Measurements from ENCODE around the gene RSPO1. TPM values are rescaled to one million over a fixed set of nuclear protein-coding genes. Genes with fewer than 3 reads are reported as not detected.
"Not testable (repeated sequence)": the region's sequence is repeated elsewhere in the genome, so short reads cannot be mapped to it uniquely, and the experiment has no call there.

RSPO1 gene
- total RNA-seq, 1 donor from 2014 or later, result 1.4 TPM

DNA sequence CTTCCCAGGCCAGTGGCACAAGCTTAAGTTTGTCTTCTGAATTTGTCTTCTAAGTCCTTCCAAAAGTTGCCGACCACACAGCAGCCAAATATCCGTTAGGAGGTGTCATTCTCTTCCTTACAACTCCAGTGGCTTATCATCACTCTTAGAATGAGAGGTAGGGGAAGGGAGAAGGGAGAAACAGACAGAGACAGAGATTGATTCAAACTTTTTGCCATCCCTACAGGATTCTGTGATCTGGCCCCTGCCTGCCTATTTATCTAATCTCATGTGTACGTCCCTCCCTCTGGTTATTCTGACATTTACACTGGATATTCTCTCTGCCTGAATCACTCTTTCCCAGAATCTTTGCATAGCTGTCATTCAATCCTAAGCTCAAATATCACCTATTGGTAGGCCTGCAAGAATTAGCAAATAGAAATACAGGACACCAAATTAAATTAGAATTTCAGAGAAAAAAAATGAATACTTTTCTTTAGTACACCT is 38.5 kb downstream of the RSPO1 start:
- Mint-ChIP-seq H3K27me3 (peaks cover 12% of the 10 kb centered on the region), H3K9me3 (no peaks in the 10 kb centered on the region), H3K27ac (peak overlapping the region; percentile 99), H3K4me1 (ENCODE audit: unreplicated experiment) (peaks cover 15% of the 10 kb centered on the region), H3K4me3 (peak overlapping the region; percentile 100), H3K36me3 (no peaks in the 10 kb centered on the region)
- TF ChIP-seq CTCF (conservative IDR thresholded peaks at IDR 0.05), result no peak
- DNase-seq (ENCODE audit: extremely low spot score, unreplicated experiment), result no peak

DNA sequence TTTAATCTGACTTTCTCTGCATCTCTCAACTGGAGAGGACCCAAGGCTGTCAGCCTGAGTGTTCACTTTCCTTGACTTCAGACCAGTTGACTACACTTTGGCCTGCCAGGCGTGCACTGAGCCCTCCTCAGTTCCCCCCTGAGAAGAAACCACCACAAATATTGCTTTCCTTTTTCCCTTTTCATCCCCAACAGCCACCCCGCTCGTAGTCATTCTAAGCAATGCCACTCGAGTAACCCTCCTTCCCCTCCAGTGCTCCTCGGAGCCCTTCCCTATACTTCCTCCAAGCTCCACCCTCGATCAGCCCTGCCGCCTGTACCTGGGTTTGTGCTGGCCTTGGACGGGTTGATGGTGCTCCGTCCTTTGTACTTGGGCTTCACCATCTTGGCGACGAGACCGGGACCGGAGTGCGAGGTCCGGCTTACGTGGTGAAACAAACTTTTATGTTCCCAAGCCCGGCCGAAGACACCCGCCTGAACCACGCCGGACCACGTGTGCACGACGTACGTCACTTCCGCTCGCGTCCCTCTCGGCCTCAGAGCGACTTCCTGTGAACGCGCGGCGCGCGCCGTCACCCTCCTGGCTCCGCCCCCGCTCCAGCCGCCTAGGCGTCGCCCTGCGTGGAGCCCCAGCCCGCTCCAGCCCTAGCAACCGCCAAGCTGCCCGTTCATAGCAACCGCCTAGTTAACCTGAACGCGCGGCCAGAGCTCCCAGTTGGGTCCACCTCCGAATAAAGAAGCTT is 39.1 kb downstream of the RSPO1 start, which contains the start of gene GNL2:
GNL2 (minus strand) TSS at position 498 of the 742 bp plus-strand sequence; CDS start at position 383, 115 bp downstream.
- peak; percentile 97 for DNase-seq (ENCODE audit: extremely low spot score, unreplicated experiment)
- Mint-ChIP-seq H3K36me3 (peaks cover 4% of the 10 kb centered on the region), H3K27ac (peak within 1 kb of the TSS; percentile 99), H3K9me3 (no peaks in the 10 kb centered on the region), H3K27me3 (peaks cover 12% of the 10 kb centered on the region), H3K4me3 (peak within 1 kb of the TSS; percentile 100), H3K4me1 (ENCODE audit: unreplicated experiment) (peaks cover 15% of the 10 kb centered on the region)
- no peak for TF ChIP-seq CTCF (conservative IDR thresholded peaks at IDR 0.05)

DNA sequence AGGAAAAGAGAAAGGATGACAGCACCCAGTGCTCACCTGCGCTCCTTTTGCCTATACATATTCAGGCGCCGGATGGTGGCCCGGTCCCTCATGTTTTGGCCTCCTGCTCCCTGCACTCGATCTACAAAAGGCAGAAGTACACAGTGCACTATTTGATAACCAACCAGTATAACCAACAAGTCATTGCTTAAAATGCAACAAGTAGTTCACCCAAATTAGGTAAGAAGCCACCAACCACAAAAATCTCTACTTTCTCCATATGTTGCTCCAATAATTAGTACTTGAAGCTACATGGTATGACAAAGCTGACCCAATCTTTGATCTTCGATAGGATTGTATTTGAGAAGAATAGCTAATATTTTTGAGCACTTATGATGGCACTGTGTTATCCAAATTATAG is 41.0 kb downstream of the RSPO1 start:
- peak overlapping the region; percentile 66 for H3K4me3 Mint-ChIP-seq
- H3K27ac Mint-ChIP-seq, result no peak overlapping the region
- peaks cover 4% of the 10 kb centered on the region for H3K36me3 Mint-ChIP-seq
- no peak for TF ChIP-seq CTCF (conservative IDR thresholded peaks at IDR 0.05)
- peaks cover 8% of the 10 kb centered on the region for H3K27me3 Mint-ChIP-seq
- H3K9me3 Mint-ChIP-seq, result no peaks in the 10 kb centered on the region
- DNase-seq (ENCODE audit: extremely low spot score, unreplicated experiment), result no peak
- peaks cover 15% of the 10 kb centered on the region for H3K4me1 Mint-ChIP-seq (ENCODE audit: unreplicated experiment)

DNA sequence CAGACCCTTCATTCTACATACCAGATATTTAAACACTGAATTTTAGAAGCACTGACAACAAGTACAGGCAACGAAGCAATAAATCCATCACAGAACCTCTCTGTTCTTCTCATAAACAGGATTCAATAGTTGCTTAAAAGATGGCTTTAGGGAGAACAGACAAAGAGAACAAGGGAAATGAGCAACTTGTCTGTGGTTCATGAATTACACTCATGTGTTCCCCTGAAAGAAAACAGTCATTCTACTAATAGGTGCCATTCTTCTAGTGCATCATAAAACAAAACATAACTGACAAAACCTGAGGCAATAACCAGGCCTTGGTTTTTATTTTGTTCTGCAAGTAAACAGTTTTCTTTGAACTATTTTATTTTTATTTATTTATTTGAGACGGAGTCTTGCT is 45.8 kb downstream of the RSPO1 start:
- no peaks in the 10 kb centered on the region for H3K4me1 Mint-ChIP-seq (ENCODE audit: unreplicated experiment)
- H3K4me3 Mint-ChIP-seq, result no peak overlapping the region
- H3K36me3 Mint-ChIP-seq, result peaks cover 19% of the 10 kb centered on the region
- no peaks in the 10 kb centered on the region for H3K9me3 Mint-ChIP-seq
- no peaks in the 10 kb centered on the region for H3K27me3 Mint-ChIP-seq
- DNase-seq (ENCODE audit: extremely low spot score, unreplicated experiment), result no peak
- no peak overlapping the region for H3K27ac Mint-ChIP-seq
- no peak for TF ChIP-seq CTCF (conservative IDR thresholded peaks at IDR 0.05)

DNA sequence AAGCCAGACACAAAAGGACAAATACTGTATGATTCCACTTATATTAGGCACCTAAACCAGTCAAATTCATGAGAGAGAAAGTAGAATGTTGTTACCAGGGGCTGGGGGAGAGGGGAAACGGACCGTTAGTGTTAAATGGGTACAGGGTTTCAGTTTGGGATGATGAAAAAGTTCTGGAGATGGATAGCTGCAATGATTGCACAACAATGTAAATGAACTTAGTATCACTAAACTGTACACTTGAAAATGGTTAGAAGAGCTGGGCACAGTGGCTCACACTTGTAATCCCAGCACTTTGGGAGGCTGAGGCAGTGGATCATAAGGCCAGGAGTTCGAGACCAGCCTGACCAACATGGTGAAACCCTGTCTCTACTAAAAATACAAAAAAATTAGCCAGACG is 50.1 kb downstream of the RSPO1 start:
- H3K27me3 Mint-ChIP-seq, result not testable (repeated sequence)

GRCh38 chr1:37575692-37576091 is 59.0 kb downstream of the RSPO1 start:
- H3K4me1 Mint-ChIP-seq (ENCODE audit: unreplicated experiment), result no peaks in the 10 kb centered on the region
- no peak for DNase-seq (ENCODE audit: extremely low spot score, unreplicated experiment)
- no peak for TF ChIP-seq CTCF (conservative IDR thresholded peaks at IDR 0.05)
- no peak overlapping the region for H3K4me3 Mint-ChIP-seq
- no peaks in the 10 kb centered on the region for H3K27me3 Mint-ChIP-seq
- peaks cover 34% of the 10 kb centered on the region for H3K36me3 Mint-ChIP-seq
- H3K27ac Mint-ChIP-seq, result no peak overlapping the region
- no peaks in the 10 kb centered on the region for H3K9me3 Mint-ChIP-seq

More for the DNA sequence above, 50.1 kb downstream of the RSPO1 start:
- H3K36me3 Mint-ChIP-seq, result peaks cover 28% of the 10 kb centered on the region
- H3K9me3 Mint-ChIP-seq; H3K27ac Mint-ChIP-seq; H3K4me1 Mint-ChIP-seq (ENCODE audit: unreplicated experiment); H3K4me3 Mint-ChIP-seq; DNase-seq (ENCODE audit: extremely low spot score, unreplicated experiment): not testable (repeated sequence)
